ENCODE data around the gene KCNQ1.

- TF ChIP-seq, protein P1, sequence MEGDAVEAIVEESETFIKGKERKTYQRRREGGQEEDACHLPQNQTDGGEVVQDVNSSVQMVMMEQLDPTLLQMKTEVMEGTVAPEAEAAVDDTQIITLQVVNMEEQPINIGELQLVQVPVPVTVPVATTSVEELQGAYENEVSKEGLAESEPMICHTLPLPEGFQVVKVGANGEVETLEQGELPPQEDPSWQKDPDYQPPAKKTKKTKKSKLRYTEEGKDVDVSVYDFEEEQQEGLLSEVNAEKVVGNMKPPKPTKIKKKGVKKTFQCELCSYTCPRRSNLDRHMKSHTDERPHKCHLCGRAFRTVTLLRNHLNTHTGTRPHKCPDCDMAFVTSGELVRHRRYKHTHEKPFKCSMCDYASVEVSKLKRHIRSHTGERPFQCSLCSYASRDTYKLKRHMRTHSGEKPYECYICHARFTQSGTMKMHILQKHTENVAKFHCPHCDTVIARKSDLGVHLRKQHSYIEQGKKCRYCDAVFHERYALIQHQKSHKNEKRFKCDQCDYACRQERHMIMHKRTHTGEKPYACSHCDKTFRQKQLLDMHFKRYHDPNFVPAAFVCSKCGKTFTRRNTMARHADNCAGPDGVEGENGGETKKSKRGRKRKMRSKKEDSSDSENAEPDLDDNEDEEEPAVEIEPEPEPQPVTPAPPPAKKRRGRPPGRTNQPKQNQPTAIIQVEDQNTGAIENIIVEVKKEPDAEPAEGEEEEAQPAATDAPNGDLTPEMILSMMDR (IDR thresholded peaks at IDR 0.05), result no peak
- no peak for TF ChIP-seq POLR2A (IDR thresholded peaks at IDR 0.05)
Measured at GRCh38 chr11:2643746-2644145, 198.9 kb downstream of the KCNQ1 start.
